GM18517 (cell line): ENCODE results near the gene RETREG1.
"Not testable (repeated sequence)": the region's sequence is repeated elsewhere in the genome, so short reads cannot be mapped to it uniquely, and the experiment has no call there.

ENCODE experiments used
- ATAC-seq: cut with Tn5 transposase; IDR thresholded peaks from one replicate; pipeline ENCODE4 v1.9.1; 2021; ENCODE audit warnings: mild to moderate bottlenecking, moderate library complexity; ENCODE audit not compliant: unreplicated experiment

RETREG1 gene

GRCh38 chr5:16493261-16493660 lies 123.5 kb downstream of the RETREG1 start:
- ATAC-seq, result no peak

- ATAC-seq, result no peak
Observed at GRCh38 chr5:16492398-16493140, 124.2 kb downstream of the RETREG1 start.

- no peak for ATAC-seq
Observed at GRCh38 chr5:16490911-16491310, 125.9 kb downstream of the RETREG1 start.

GRCh38 chr5:16489322-16489791 lies 127.4 kb downstream of the RETREG1 start:
- ATAC-seq, result no peak

- ATAC-seq, result no peak
Observed at GRCh38 chr5:16487456-16487855, 129.3 kb downstream of the RETREG1 start.

GRCh38 chr5:16486711-16487111 lies 130.1 kb downstream of the RETREG1 start:
- no peak for ATAC-seq

- ATAC-seq, result no peak
Observed at GRCh38 chr5:16485656-16486055, 131.1 kb downstream of the RETREG1 start.

- ATAC-seq, result no peak
Observed at GRCh38 chr5:16484081-16484480, 132.7 kb downstream of the RETREG1 start.

- no peak for ATAC-seq
Observed at GRCh38 chr5:16483361-16483760, 133.4 kb downstream of the RETREG1 start.

- ATAC-seq, result no peak
Observed at GRCh38 chr5:16482891-16483290, 133.9 kb downstream of the RETREG1 start.

- no peak for ATAC-seq
Observed at GRCh38 chr5:16480821-16481538, 135.8 kb downstream of the RETREG1 start.

- ATAC-seq, result no peak
Observed at GRCh38 chr5:16480144-16480543, 136.7 kb downstream of the RETREG1 start.

GRCh38 chr5:16477541-16477940 lies 139.3 kb downstream of the RETREG1 start:
- ATAC-seq, result no peak

- not testable (repeated sequence) for ATAC-seq
Observed at GRCh38 chr5:16476417-16476816, 140.4 kb downstream of the RETREG1 start.

GRCh38 chr5:16471387-16471786 lies 145.4 kb downstream of the RETREG1 start:
- ATAC-seq, result no peak

GRCh38 chr5:16467363-16468219 lies 149.2 kb downstream of the RETREG1 start:
- peak; percentile 80 for ATAC-seq

GRCh38 chr5:16465544-16466432 lies 151.0 kb downstream of the RETREG1 start, which contains the start of gene ZNF622:
Gene ZNF622 (minus strand): TSS chr5:16465800. CDS start chr5:16465665, 135 bp downstream.
- ATAC-seq, result peak; percentile 84

GRCh38 chr5:16464664-16465543 lies 151.9 kb downstream of the RETREG1 start:
- ATAC-seq, result no peak

- no peak for ATAC-seq
Observed at GRCh38 chr5:16464231-16464630, 152.6 kb downstream of the RETREG1 start.
